GM21737 (cell line): ENCODE results near the gene SCRG1.

Experiments used
- ATAC-seq: cut with Tn5 transposase; IDR thresholded peaks from one replicate; pipeline ENCODE4 v1.9.1; 2021; ENCODE audit warnings: mild to moderate bottlenecking, moderate library complexity; ENCODE audit not compliant: unreplicated experiment

SCRG1 gene

GRCh38 chr4:173398779-173399415, at the start of gene SCRG1:
Gene SCRG1 (minus strand): TSS chr4:173399116. CDS start chr4:173391414, 7,702 bp downstream.
- ATAC-seq: no peak

GRCh38 chr4:173448103-173448502, 49.2 kb upstream of the SCRG1 start:
- no peak for ATAC-seq

- ATAC-seq: peak; percentile 96
Measured at GRCh38 chr4:173446416-173446815, 47.5 kb upstream of the SCRG1 start.

GRCh38 chr4:173443121-173443520, 44.2 kb upstream of the SCRG1 start:
- no peak for ATAC-seq

- no peak for ATAC-seq
Measured at GRCh38 chr4:173442223-173442932, 43.5 kb upstream of the SCRG1 start.

- ATAC-seq: no peak
Measured at GRCh38 chr4:173440888-173441287, 42.0 kb upstream of the SCRG1 start.

- no peak for ATAC-seq
Measured at GRCh38 chr4:173436771-173437265, 37.9 kb upstream of the SCRG1 start.

GRCh38 chr4:173436149-173436579, 37.2 kb upstream of the SCRG1 start:
- ATAC-seq: no peak

GRCh38 chr4:173434231-173434630, 35.3 kb upstream of the SCRG1 start:
- no peak for ATAC-seq

- ATAC-seq: no peak
Measured at GRCh38 chr4:173433447-173433846, 34.5 kb upstream of the SCRG1 start.

GRCh38 chr4:173432430-173432829, 33.5 kb upstream of the SCRG1 start:
- no peak for ATAC-seq

- ATAC-seq: no peak
Measured at GRCh38 chr4:173426064-173426463, 27.1 kb upstream of the SCRG1 start.

- ATAC-seq: no peak
Measured at GRCh38 chr4:173424899-173425805, 26.2 kb upstream of the SCRG1 start.

- ATAC-seq: no peak
Measured at GRCh38 chr4:173420801-173421200, 21.9 kb upstream of the SCRG1 start.

- ATAC-seq: peak; percentile 52
Measured at GRCh38 chr4:173420324-173420752, 21.4 kb upstream of the SCRG1 start.

GRCh38 chr4:173418639-173419038, 19.7 kb upstream of the SCRG1 start:
- no peak for ATAC-seq

- no peak for ATAC-seq
Measured at GRCh38 chr4:173417833-173418232, 18.9 kb upstream of the SCRG1 start.

- no peak for ATAC-seq
Measured at GRCh38 chr4:173415885-173416653, 17.2 kb upstream of the SCRG1 start.

GRCh38 chr4:173415092-173415491, 16.2 kb upstream of the SCRG1 start:
- ATAC-seq: no peak

- no peak for ATAC-seq
Measured at GRCh38 chr4:173414456-173414855, 15.5 kb upstream of the SCRG1 start.
